ENCODE results near the gene HSPA9.
"Not testable (repeated sequence)": the region's sequence is repeated elsewhere in the genome, so short reads cannot be mapped to it uniquely, and the experiment has no call there.

The HSPA9 gene

GRCh38 chr5:138533973-138534941 is 40.9 kb downstream of the HSPA9 start:
- no peak for DNase-seq (ENCODE audit: low read depth in 2 of 2)

DNA sequence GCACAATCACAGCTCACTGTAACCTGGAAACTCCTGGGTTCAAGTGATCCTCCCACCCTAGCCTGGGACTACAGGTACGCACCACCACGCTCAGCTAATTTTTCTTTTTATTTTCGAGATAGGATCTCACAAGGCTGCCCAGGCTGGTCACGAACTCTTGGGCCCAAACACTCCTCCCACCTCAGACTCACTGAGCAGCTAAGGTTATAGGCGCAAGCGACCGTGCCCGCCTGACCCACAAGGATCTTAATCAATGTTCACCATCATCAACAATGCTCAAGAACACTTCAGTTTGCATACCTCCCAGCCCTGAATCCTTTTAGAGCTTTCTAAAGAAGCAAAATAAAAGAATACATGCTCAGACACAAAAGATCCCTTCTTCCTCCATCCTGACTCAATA is 45.4 kb downstream of the HSPA9 start:
- DNase-seq (ENCODE audit: low read depth in 2 of 2), result no peak

GRCh38 chr5:138528744-138529469 is 46.3 kb downstream of the HSPA9 start:
- DNase-seq (ENCODE audit: low read depth in 2 of 2), result no peak

DNA sequence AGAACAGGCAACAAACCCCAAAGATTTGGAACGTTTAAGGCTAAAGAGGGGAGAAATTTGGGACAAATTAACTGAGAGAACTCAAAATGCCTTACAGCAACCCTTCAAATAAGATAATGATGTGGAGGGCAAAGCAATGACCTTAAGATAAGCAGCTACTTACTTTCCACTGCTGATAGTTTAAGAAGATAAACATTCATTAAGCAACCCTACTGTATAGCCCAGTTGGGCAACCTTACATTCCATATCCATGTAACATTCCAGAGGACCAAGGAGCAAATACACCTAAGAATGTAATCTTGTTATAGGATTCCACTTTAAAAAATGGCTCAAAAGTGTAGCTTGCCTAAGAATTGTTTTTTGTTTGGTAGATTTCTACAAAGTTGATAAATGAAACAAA is 47.0 kb downstream of the HSPA9 start:
- no peak for DNase-seq (ENCODE audit: low read depth in 2 of 2)

DNA sequence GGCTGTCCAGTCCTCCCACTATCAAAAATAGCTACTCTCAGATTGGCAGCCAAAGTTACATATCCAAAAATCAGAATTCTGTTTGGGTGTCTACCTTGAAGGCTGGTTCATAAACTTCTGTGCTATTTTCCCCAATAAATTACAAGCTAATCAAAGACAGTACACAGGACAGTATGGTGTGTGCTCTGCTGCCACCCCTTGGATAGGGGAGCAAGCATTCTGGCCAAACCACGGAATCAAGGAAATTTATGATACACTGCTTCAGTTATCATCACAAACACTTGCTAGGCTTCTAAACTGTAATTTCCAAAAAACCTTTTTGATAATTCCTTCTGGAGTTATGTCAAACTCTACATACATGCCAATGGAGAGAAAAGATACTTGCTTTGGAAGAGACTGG is 48.0 kb downstream of the HSPA9 start:
- DNase-seq (ENCODE audit: low read depth in 2 of 2), result no peak

DNA sequence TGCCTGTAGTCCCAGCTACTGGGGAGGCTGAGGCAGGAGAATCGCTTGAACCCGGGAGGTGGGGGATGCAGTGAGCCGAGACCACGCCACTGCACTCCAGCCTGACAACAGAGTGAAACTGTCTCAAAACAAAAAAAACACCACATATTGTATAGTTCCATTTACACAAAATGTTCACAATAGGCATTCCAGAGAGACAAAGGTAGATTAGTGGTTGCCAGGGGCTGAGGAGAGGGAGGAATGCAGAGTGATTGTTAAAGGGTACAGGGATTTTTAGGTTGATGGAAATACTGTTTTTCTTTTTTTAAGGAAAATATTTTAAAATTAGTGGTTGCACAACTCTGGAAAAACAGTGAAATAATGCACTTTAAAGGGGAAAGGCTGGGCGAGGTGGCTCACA is 51.8 kb downstream of the HSPA9 start:
- DNase-seq (ENCODE audit: low read depth in 2 of 2), result no peak

- DNase-seq (ENCODE audit: low read depth in 2 of 2), result no peak
Observed at GRCh38 chr5:138520971-138521370, 54.2 kb downstream of the HSPA9 start.

GRCh38 chr5:138517437-138517836 is 57.8 kb downstream of the HSPA9 start:
- DNase-seq (ENCODE audit: low read depth in 2 of 2), result no peak

DNA sequence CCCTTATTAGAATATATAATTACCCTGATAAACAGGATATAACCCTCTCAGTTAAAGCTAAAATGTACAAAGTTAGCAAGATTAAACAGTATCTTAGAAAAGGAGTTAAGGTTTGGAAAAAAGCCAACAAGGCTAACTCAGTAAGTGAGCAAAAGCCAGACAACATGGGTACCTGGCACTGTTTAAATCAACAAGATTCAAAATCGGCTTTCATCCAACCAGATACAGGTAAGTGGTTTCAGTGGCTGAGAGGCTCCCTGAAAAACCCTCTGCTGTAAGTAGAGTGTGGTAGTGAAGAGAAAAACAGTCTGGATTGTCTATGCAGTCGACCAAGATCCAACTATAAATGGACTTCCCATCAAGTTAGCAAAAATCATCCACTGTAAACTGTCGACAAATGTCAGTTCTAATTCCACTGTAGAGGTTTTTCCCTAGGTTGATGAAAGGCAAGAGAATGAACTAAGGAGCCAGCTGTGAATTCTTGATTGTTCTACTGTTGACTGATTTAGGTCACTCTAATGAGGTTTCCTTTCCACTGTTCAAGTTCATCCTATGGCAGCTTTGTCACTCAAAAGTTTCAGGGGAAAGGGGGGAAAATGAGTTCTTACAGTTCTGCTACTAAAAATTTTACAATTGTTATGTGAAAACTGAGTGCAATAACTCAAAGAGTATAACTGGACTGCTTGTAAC is 59.5 kb downstream of the HSPA9 start:
- DNase-seq (ENCODE audit: low read depth in 2 of 2), result no peak

GRCh38 chr5:138514021-138514420 is 61.2 kb downstream of the HSPA9 start:
- DNase-seq (ENCODE audit: low read depth in 2 of 2), result no peak

- DNase-seq (ENCODE audit: low read depth in 2 of 2), result no peak
Observed at GRCh38 chr5:138508958-138509357, 66.2 kb downstream of the HSPA9 start.

GRCh38 chr5:138507485-138507884 is 67.7 kb downstream of the HSPA9 start:
- not testable (repeated sequence) for DNase-seq (ENCODE audit: low read depth in 2 of 2)

DNA sequence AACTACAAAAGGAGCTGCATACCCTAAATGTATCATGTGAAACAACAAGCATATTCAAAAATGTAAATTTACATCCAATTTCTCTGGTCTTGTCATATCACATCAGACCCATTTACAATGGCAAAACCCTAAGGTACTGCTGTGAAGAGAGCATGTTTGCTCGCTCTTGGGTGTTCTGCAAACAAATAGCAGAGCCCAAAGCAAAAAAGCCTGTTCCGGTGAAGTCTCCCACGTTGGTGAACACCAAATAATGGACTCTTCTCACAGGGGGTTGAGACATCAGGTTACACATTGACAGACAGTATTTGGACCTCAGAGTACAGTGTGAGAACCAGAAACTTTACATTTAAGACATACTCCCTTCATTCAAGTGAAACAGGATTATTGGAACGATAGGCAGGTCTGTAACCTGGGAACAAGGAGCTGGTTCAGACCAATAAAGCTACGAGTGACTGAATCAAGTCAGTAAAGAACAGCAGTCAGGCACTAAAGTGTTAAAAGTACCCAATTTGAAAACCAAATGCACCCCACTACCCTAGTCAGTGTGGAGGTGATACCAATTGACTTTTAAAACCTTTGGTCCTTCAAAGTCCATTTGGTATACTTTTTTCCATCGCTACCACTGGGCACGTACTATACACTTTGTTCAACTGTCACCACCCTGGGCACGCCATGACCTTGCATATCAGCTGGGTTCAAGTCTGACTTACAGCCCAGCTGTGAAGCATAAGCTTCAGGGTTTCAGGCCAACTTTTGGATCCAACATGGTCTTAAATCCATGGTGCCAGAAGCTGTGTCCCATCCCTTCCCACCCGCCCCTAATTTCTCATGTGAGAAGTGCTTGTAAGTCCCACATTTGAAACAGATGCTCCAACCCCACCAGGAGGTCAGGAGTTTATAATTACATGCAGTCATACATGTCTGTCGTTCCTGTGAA is 68.6 kb downstream of the HSPA9 start:
- no peak for DNase-seq (ENCODE audit: low read depth in 2 of 2)

- no peak for DNase-seq (ENCODE audit: low read depth in 2 of 2)
Observed at GRCh38 chr5:138504799-138505198, 70.4 kb downstream of the HSPA9 start.
